MM.1S (cell line): ENCODE measurements around the gene G2E3.

Experiments used
- EZH2 ChIP-seq: fragments of 300-600 bp; sonication (generic); optimal IDR thresholded peaks from 2 replicates; pipeline ENCODE3; 2017; ENCODE audit warnings: low read depth, mild to moderate bottlenecking, antibody characterized with exemption, low read length, mixed read lengths
- TF ChIP-seq, protein P1 (sequence below): fragments of 300-600 bp; sonication (generic); IDR thresholded peaks from 2 replicates; pipeline ENCODE4 v1.5.1; 2016; ENCODE audit warnings: antibody characterized with exemption, low read length, mixed read lengths

DNA sequence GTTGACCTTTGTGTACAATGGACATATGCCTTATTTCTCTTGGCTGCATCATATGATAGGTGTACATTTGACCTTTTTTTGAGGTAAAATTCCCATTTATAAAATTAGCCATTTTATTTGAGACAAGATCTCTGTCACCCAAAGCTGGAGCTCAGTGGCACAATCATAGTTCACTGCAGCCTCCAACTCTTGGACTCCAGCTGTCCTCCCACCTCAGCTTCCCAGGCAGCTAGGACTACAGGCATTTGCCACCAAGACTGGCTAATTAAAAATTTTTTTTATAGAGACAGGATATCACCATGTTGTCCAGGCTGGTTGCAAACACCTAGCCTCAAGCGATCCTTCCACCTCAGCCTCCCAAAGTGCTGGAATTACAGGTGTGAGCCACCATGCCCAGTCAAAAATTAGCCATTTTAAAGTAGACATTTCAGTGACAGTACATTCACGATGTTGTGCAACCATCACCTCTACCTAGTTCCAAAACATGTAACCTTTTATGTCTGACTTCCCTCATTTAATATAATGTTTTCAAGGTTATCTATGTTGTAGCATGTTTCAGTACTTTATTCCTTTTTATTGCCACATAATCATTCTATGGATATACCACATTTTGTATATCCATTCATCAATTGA lies 5.4 kb downstream of the G2E3 start:
- no peak for TF ChIP-seq EZH2
- TF ChIP-seq, protein P1, sequence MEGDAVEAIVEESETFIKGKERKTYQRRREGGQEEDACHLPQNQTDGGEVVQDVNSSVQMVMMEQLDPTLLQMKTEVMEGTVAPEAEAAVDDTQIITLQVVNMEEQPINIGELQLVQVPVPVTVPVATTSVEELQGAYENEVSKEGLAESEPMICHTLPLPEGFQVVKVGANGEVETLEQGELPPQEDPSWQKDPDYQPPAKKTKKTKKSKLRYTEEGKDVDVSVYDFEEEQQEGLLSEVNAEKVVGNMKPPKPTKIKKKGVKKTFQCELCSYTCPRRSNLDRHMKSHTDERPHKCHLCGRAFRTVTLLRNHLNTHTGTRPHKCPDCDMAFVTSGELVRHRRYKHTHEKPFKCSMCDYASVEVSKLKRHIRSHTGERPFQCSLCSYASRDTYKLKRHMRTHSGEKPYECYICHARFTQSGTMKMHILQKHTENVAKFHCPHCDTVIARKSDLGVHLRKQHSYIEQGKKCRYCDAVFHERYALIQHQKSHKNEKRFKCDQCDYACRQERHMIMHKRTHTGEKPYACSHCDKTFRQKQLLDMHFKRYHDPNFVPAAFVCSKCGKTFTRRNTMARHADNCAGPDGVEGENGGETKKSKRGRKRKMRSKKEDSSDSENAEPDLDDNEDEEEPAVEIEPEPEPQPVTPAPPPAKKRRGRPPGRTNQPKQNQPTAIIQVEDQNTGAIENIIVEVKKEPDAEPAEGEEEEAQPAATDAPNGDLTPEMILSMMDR: no peak
